Neuronal stem cell (in vitro differentiated cells): ENCODE data around the gene RNF150.

Experiments
- DNase-seq: peaks from one replicate; pipeline ENCODE4 v3.0.0-alpha.2; 2013; ENCODE audit warnings: low spot score
- H2AFZ ChIP-seq: one replicate; pipeline ENCODE4 v1.6.1; 2013; ENCODE audit warnings: mild to moderate bottlenecking, low read length, inconsistent platforms
- H2AK5ac ChIP-seq: 2 replicates; pipeline ENCODE4 v1.6.1; 2013; ENCODE audit warnings: low read depth, mild to moderate bottlenecking, inconsistent platforms, low read length, moderate library complexity, mixed read lengths
- H2BK120ac ChIP-seq: 2 replicates; pipeline ENCODE4 v1.6.1; 2013; ENCODE audit warnings: low read depth, mild to moderate bottlenecking, inconsistent platforms, low read length, moderate library complexity, mixed read lengths
- H2BK12ac ChIP-seq: one replicate; pipeline ENCODE4 v1.6.1; 2013; ENCODE audit warnings: low read length, inconsistent platforms
- H2BK15ac ChIP-seq: 2 replicates; pipeline ENCODE4 v1.6.1; 2013; ENCODE audit warnings: mild to moderate bottlenecking, low read length, inconsistent platforms, mixed read lengths
- H2BK5ac ChIP-seq: one replicate; pipeline ENCODE4 v1.6.1; 2013; ENCODE audit warnings: inconsistent platforms, mild to moderate bottlenecking, low read length, moderate library complexity
- H3K14ac ChIP-seq: one replicate; pipeline ENCODE4 v1.6.1; 2013; ENCODE audit warnings: low read length, inconsistent platforms
- H3K18ac ChIP-seq: 2 replicates; pipeline ENCODE4 v1.6.1; 2013; ENCODE audit warnings: low read length, inconsistent platforms
- H3K23ac ChIP-seq: 2 replicates; pipeline ENCODE4 v1.6.1; 2013; ENCODE audit warnings: low read depth, mild to moderate bottlenecking, mixed read lengths, low read length, inconsistent platforms; ENCODE audit not compliant: poor library complexity
- H3K27ac ChIP-seq: replicated peaks from 3 replicates; pipeline ENCODE4 v1.5.1; 2013; ENCODE audit warnings: low read length, inconsistent platforms
- H3K27me3 ChIP-seq, 3 experiments: 2 replicates each; pipeline ENCODE4 v1.6.1; 2013; ENCODE audit warnings: low read length in 3 of 3, mild to moderate bottlenecking in 2 of 3, inconsistent platforms in 1 of 3, low read depth in 1 of 3, mixed read lengths in 1 of 3, moderate library complexity in 1 of 3; ENCODE audit not compliant: control insufficient read depth in 3 of 3, insufficient read depth in 3 of 3
- H3K36me3 ChIP-seq, 2 donors: replicated peaks in 1 of 2; 2 replicates each; pipeline ENCODE4 v1.6.1; 2013; ENCODE audit warnings: low read length in 2 of 2; ENCODE audit not compliant: control insufficient read depth in 2 of 2, insufficient read depth in 2 of 2
- H3K4ac ChIP-seq: 2 replicates; pipeline ENCODE4 v1.6.1; 2013; ENCODE audit warnings: inconsistent platforms, mild to moderate bottlenecking, low read length, moderate library complexity
- H3K4me1 ChIP-seq, 2 donors: 1 replicate in 1 of 2; 2 replicates in 1 of 2; pipeline ENCODE4 v1.6.1; 2013; ENCODE audit warnings: low read length in 2 of 2, low read depth in 1 of 2; ENCODE audit not compliant: control insufficient read depth in 2 of 2, insufficient read depth in 1 of 2
- H3K4me2 ChIP-seq: one replicate; pipeline ENCODE4 v1.6.1; 2013; ENCODE audit warnings: mild to moderate bottlenecking, low read length, inconsistent platforms; ENCODE audit not compliant: insufficient read depth, poor library complexity, severe bottlenecking
- H3K4me3 ChIP-seq, 2 donors: 2 replicates each; pipeline ENCODE4 v1.5.1; 2013; ENCODE audit warnings: low read length in 2 of 2, mild to moderate bottlenecking in 2 of 2, inconsistent platforms in 1 of 2, moderate library complexity in 1 of 2
- H3K79me1 ChIP-seq: one replicate; pipeline ENCODE4 v1.6.1; 2013; ENCODE audit warnings: low read depth, mild to moderate bottlenecking, inconsistent platforms, low read length, moderate library complexity
- H3K9ac ChIP-seq: one replicate; pipeline ENCODE4 v1.6.1; 2013; ENCODE audit warnings: mild to moderate bottlenecking, low read depth, low read length, inconsistent platforms; ENCODE audit not compliant: poor library complexity
- H3K9me3 ChIP-seq, 2 donors: replicated peaks in 1 of 2; 2 replicates each; pipeline versions ENCODE3 to v1.6.1; 2013; ENCODE audit warnings: low read length in 2 of 2, mild to moderate bottlenecking in 2 of 2, inconsistent platforms in 1 of 2, low read depth in 1 of 2, mixed read lengths in 1 of 2, moderate library complexity in 1 of 2; ENCODE audit not compliant: control insufficient read depth in 2 of 2, insufficient read depth in 1 of 2
- H4K8ac ChIP-seq: one replicate; pipeline ENCODE4 v1.6.1; 2013; ENCODE audit warnings: low read depth, mild to moderate bottlenecking, inconsistent platforms, low read length, moderate library complexity
- H4K91ac ChIP-seq: one replicate; pipeline ENCODE4 v1.6.1; 2013; ENCODE audit warnings: low read length, low read depth, mild to moderate bottlenecking, inconsistent platforms; ENCODE audit not compliant: poor library complexity
- WGBS, 2 donors: extraction: QIAGEN DNeasy Blood & Tissue Kit; methylation state at CpG; one replicate each; pipeline ENCODE4 v1.1.7; 2013; ENCODE audit warnings: missing lambda C conversion rate in 2 of 2, mixed read lengths in 1 of 2; ENCODE audit not compliant: insufficient read length in 2 of 2, insufficient replicate concordance in 1 of 2; ENCODE audit errors: extremely low coverage in 2 of 2; 5-methylcytosine and 5-hydroxymethylcytosine counted together

Gene RNF150

GRCh38 chr4:140851804-140852203 lies 281.5 kb downstream of the RNF150 start:
- H2BK5ac ChIP-seq: no peak overlapping the region
- no peaks in the 10 kb centered on the region for H3K9me3 ChIP-seq
- DNase-seq: no peak
- no peak overlapping the region for H3K4me3 ChIP-seq
- H2BK120ac ChIP-seq: no peak overlapping the region
- no peaks in the 10 kb centered on the region for H3K27me3 ChIP-seq
- H2BK15ac ChIP-seq: no peak overlapping the region
- H3K79me1 ChIP-seq: no peaks in the 10 kb centered on the region
- no peak overlapping the region for H3K18ac ChIP-seq
- H3K36me3 ChIP-seq: no peaks in the 10 kb centered on the region
- peaks cover 0 to 2% of the 10 kb centered on the region in 2 donors for H3K4me1 ChIP-seq
- H4K8ac ChIP-seq: no peak overlapping the region
- no peak overlapping the region for H2AFZ ChIP-seq
- no peak overlapping the region for H3K4ac ChIP-seq
- WGBS, 2 donors: no CpG with 5 or more reads among the region's 1 CpG
- no peak overlapping the region for H2BK12ac ChIP-seq
- H3K14ac ChIP-seq: no peak overlapping the region
- H2AK5ac ChIP-seq: no peak overlapping the region
- H3K4me2 ChIP-seq: no peak overlapping the region
- no peak overlapping the region for H4K91ac ChIP-seq
- H3K9ac ChIP-seq: no peak overlapping the region
- no peak overlapping the region for H3K23ac ChIP-seq
- no peak overlapping the region for H3K27ac ChIP-seq

GRCh38 chr4:140851032-140851636 lies 282.1 kb downstream of the RNF150 start:
- H3K9ac ChIP-seq: no peak overlapping the region
- H2BK5ac ChIP-seq: no peak overlapping the region
- WGBS, 2 donors: no CpG with 5 or more reads among the region's 6 CpGs
- H3K27me3 ChIP-seq: no peaks in the 10 kb centered on the region
- H3K23ac ChIP-seq: no peak overlapping the region
- H2BK120ac ChIP-seq: no peak overlapping the region
- no peaks in the 10 kb centered on the region for H3K79me1 ChIP-seq
- no peak overlapping the region for H3K4me2 ChIP-seq
- peak; percentile 75 for DNase-seq
- H3K4ac ChIP-seq: no peak overlapping the region
- no peaks in the 10 kb centered on the region for H3K9me3 ChIP-seq
- no peak overlapping the region for H2BK12ac ChIP-seq
- H2AK5ac ChIP-seq: no peak overlapping the region
- peak overlapping the region; percentile 31 for H2AFZ ChIP-seq
- no peak overlapping the region for H3K14ac ChIP-seq
- no peaks in the 10 kb centered on the region for H3K36me3 ChIP-seq
- H2BK15ac ChIP-seq: no peak overlapping the region
- H3K4me1 ChIP-seq: no peaks in the 10 kb centered on the region
- no peak overlapping the region for H3K4me3 ChIP-seq
- H3K27ac ChIP-seq: no peak overlapping the region
- no peak overlapping the region for H4K8ac ChIP-seq
- H4K91ac ChIP-seq: no peak overlapping the region
- no peak overlapping the region for H3K18ac ChIP-seq

- Histone ChIP-seq H3K9ac (no peak overlapping the region), H3K4ac (no peak overlapping the region), H2BK12ac (no peak overlapping the region), H3K4me1 (no peaks in the 10 kb centered on the region), H3K79me1 (no peaks in the 10 kb centered on the region), H3K23ac (no peak overlapping the region), H2AK5ac (no peak overlapping the region), H2AFZ (no peak overlapping the region), H4K91ac (no peak overlapping the region), H3K27ac (no peak overlapping the region), H2BK5ac (no peak overlapping the region), H3K36me3 (no peaks in the 10 kb centered on the region), H3K14ac (no peak overlapping the region), H3K4me2 (no peak overlapping the region), H4K8ac (no peak overlapping the region), H3K27me3 (no peaks in the 10 kb centered on the region), H3K4me3 (no peak overlapping the region), H3K18ac (no peak overlapping the region), H2BK120ac (no peak overlapping the region), H2BK15ac (no peak overlapping the region), H3K9me3 (no peaks in the 10 kb centered on the region)
- WGBS, 2 donors: no CpG with 5 or more reads among the region's 1 CpG
- no peak for DNase-seq
Observed at GRCh38 chr4:140849526-140849925, 283.7 kb downstream of the RNF150 start.

- H3K18ac ChIP-seq: no peak overlapping the region
- no peaks in the 10 kb centered on the region for H3K4me1 ChIP-seq
- no peak overlapping the region for H2AFZ ChIP-seq
- no peak overlapping the region for H2BK5ac ChIP-seq
- H2BK120ac ChIP-seq: no peak overlapping the region
- no peak overlapping the region for H4K8ac ChIP-seq
- H2AK5ac ChIP-seq: no peak overlapping the region
- H3K4ac ChIP-seq: no peak overlapping the region
- no peaks in the 10 kb centered on the region for H3K27me3 ChIP-seq
- H2BK12ac ChIP-seq: no peak overlapping the region
- no peak overlapping the region for H3K14ac ChIP-seq
- no peak overlapping the region for H3K4me2 ChIP-seq
- no peak overlapping the region for H2BK15ac ChIP-seq
- no peaks in the 10 kb centered on the region for H3K9me3 ChIP-seq
- H3K36me3 ChIP-seq: no peaks in the 10 kb centered on the region
- H3K9ac ChIP-seq: no peak overlapping the region
- no peak overlapping the region for H4K91ac ChIP-seq
- H3K23ac ChIP-seq: no peak overlapping the region
- DNase-seq: no peak
- H3K27ac ChIP-seq: no peak overlapping the region
- H3K4me3 ChIP-seq: no peak overlapping the region
- H3K79me1 ChIP-seq: no peaks in the 10 kb centered on the region
Observed at GRCh38 chr4:140846736-140847135, 286.5 kb downstream of the RNF150 start.
